ENCODE data around the gene CAPRIN2. TPM values are rescaled to one million over a fixed set of nuclear protein-coding genes. Genes with fewer than 3 reads are reported as not detected.
A peak's percentile ranks its signal among the peaks of the same experiment; 100 is the strongest.

The CAPRIN2 gene
- total and polyA plus RNA-seq, 2 of the 8 experiments (the other 6 are each of a cell fraction or from before 2014, with no cell fraction given): 24.8 to 52.0 TPM

- Histone ChIP-seq H3K79me1 (ENCODE audit: low read depth, low read length) (no peaks in the 10 kb centered on the region; the same call in 1 of the 2 replicates), H2BK12ac (ENCODE audit: low read depth, low read length) (peak overlapping the region; percentile 99), H3K4me2 (ENCODE audit: insufficient read depth in 1 of 2, low read depth in 2 of 2, low read length in 2 of 2) (peak overlapping the region; percentile 77 to 82), H3K4ac (replicated peaks; ENCODE audit: insufficient read length, low read depth, low read length) (no peak overlapping the region), H3K27me3 (replicated peaks in 1 of 4; ENCODE audit: control insufficient read depth in 3 of 4, extremely low read depth in 1 of 4, insufficient read depth in 3 of 4, low read length in 3 of 4) (peaks cover 0 to 10% (median 4%) of the 10 kb centered on the region in 4 experiments; a peak in 6 of 7 replicates), H3K18ac (ENCODE audit: extremely low read depth, low read length) (peak overlapping the region; percentile 99), H3K9ac (replicated peaks in 1 of 4; ENCODE audit: extremely low read depth in 1 of 4, low read depth in 3 of 4, low read length in 3 of 4) (no peak overlapping the region), H2BK15ac (ENCODE audit: low read length) (peak overlapping the region; percentile 72; the same call in 1 of the 2 replicates), H3K4me3 (ENCODE audit: extremely low read depth in 1 of 4, insufficient read depth in 2 of 4, low read depth in 3 of 4, low read length in 4 of 4) (peak overlapping the region; percentile 7 to 79 (median 52); a peak in 5 of 8 replicates), H2BK120ac (replicated peaks; ENCODE audit: low read depth, low read length) (peak overlapping the region; percentile 94), H3K14ac (ENCODE audit: insufficient read length) (no peak overlapping the region), H3K9me3 (ENCODE audit: insufficient read depth in 2 of 2, low read depth in 1 of 2, low read length in 1 of 2) (no peaks in the 10 kb centered on the region), H3K23me2 (ENCODE audit: low read depth, low read length) (peaks cover 15% of the 10 kb centered on the region), H2BK20ac (ENCODE audit: low read length) (peak overlapping the region; percentile 55; the same call in 1 of the 2 replicates), H3K36me3 (ENCODE audit: control insufficient read depth in 2 of 4, insufficient read depth in 4 of 4, low read length in 3 of 4) (no peaks in the 10 kb centered on the region; a peak in 1 of 8 replicates), H3K4me1 (replicated peaks in 1 of 4; ENCODE audit: control insufficient read depth in 3 of 4, insufficient read depth in 4 of 4, low read length in 3 of 4) (peaks cover 13 to 22% (median 18%) of the 10 kb centered on the region in 4 experiments), H3K27ac (ENCODE audit: low read depth, low read length) (no peak overlapping the region), H3K56ac (replicated peaks; ENCODE audit: insufficient read length, low read depth, low read length) (peak overlapping the region; percentile 60), H4K5ac (ENCODE audit: insufficient read length, low read depth, low read length) (no peak overlapping the region), H3K79me2 (ENCODE audit: control insufficient read depth in 1 of 2, insufficient read depth in 2 of 2, low read length in 2 of 2) (no peaks in the 10 kb centered on the region), H4K91ac (replicated peaks; ENCODE audit: insufficient read length, low read length) (peak overlapping the region; percentile 96), H4K8ac (ENCODE audit: extremely low read depth, insufficient read depth, low read length) (no peak overlapping the region), H2AK5ac (ENCODE audit: low read depth, low read length) (peak overlapping the region; percentile 86; the same call in 1 of the 2 replicates), H2BK5ac (ENCODE audit: low read depth, low read length) (peak overlapping the region; percentile 97; the same call in 1 of the 2 replicates), H4K20me1 (replicated peaks in 1 of 2; ENCODE audit: control insufficient read depth in 1 of 2, insufficient read depth in 2 of 2, low read length in 2 of 2) (no peaks in the 10 kb centered on the region), H3K23ac (ENCODE audit: insufficient read length) (no peak overlapping the region), H2AFZ (ENCODE audit: low read length) (no peak overlapping the region)
- TF ChIP-seq JUND (IDR thresholded peaks at IDR 0.05; ENCODE audit: low read length) (peak; percentile 89; the same call in 1 of the 2 replicates), GABPA (IDR thresholded peaks at IDR 0.05; ENCODE audit: borderline replicate concordance, insufficient read depth, low read length) (no peak), TEAD4 (IDR thresholded peaks at IDR 0.05; ENCODE audit: low read depth, low read length) (no peak), CREB1 (IDR thresholded peaks at IDR 0.05) (no peak), RXRA (IDR thresholded peaks at IDR 0.05; ENCODE audit: insufficient read depth, low read depth, low read length) (no peak), SP4 (IDR thresholded peaks at IDR 0.05; ENCODE audit: low read length) (no peak), SIX5 (IDR thresholded peaks at IDR 0.05; ENCODE audit: low read depth, low read length) (no peak), TCF12 (IDR thresholded peaks at IDR 0.05; ENCODE audit: low read depth, low read length) (no peak), SUZ12 (IDR thresholded peaks at IDR 0.05; ENCODE audit: low read length) (no peak), JUN (IDR thresholded peaks at IDR 0.05; ENCODE audit: low read depth, low read length) (peak; percentile 43; the same call in 1 of the 2 replicates)
- 54% methylated on average over 13 of the region's 13 CpGs; no CpG with 5 or more reads in 1 of the 2 experiments for WGBS, 2 experiments (ENCODE audit: extremely low coverage in 1 of 2, insufficient coverage in 1 of 2, insufficient read length in 1 of 2, insufficient replicate concordance in 2 of 2, low coverage in 1 of 2, low lambda C conversion rate in 2 of 2, missing lambda C conversion rate in 1 of 2)
- peak in 1 of 2 experiments; percentile 59 for DNase-seq (ENCODE audit: low read depth in 1 of 2, low spot score in 2 of 2)
- ChIA-PET POLR2A (ENCODE audit: partially characterized antibody) (interaction anchor here (1.5 to 2.8 kb wide), 2 partner anchors 28 to 41 kb away, joined by 3 to 22 read pairs; partner anchors contain the start of gene CAPRIN2), CTCF (ENCODE audit: partially characterized antibody) (no interaction called here)
- peak; percentile 42 for FAIRE-seq
Observed at GRCh38 chr12:30794591-30795409, 40.0 kb upstream of the CAPRIN2 start.

Measured in H1 (cell line).